Left cardiac atrium (tissue), 4 donors: ENCODE results near the gene ZBTB7B. TPM values are rescaled to one million over a fixed set of nuclear protein-coding genes. Genes with fewer than 3 reads are reported as not detected.
A peak's percentile ranks its signal among the peaks of the same experiment; 100 is the strongest.

Experiments
- ATAC-seq, 2 donors: fragments of 200-7000 bp; cut with Tn5 transposase; one replicate each; pipeline ENCODE4 v1.9.1; 2020; ENCODE audit warnings: mild to moderate bottlenecking in 2 of 2, moderate library complexity in 2 of 2
- DNase-seq: peaks from one replicate; pipeline ENCODE4 v3.0.0-alpha.2; 2020
- intact Hi-C, 2 donors: fragments of 100-400 bp; cut with DNase I; formaldehyde crosslinking; loops; one replicate each; pipeline versions ENCODE4 v1.14.1 to v1.15.1; 2022 to 2023
- total RNA-seq, 2 donors: library from RNA; stranded (reverse); fragmentation: NEBNext Ultra II Directional; extraction: Animal tissue kit (Norgen Biotek cat#: 25700); gene quantifications; one replicate each; pipeline ENCODE4 v1.2.1, GENCODE V29; 2021
- donor health status: DM: no; HTN: yes; CAD: no.
- donor health status: DM: no; HTN: yes; CAD: no; lungs with severe emphysema.
- donor health status: DM: yes; HTN: yes; CAD: no.
- donor health status: Dilated cardiomyopathy.

ZBTB7B gene
- total RNA-seq, 2 donors from 2014 or later, result 49.6 to 52.6 TPM

DNA sequence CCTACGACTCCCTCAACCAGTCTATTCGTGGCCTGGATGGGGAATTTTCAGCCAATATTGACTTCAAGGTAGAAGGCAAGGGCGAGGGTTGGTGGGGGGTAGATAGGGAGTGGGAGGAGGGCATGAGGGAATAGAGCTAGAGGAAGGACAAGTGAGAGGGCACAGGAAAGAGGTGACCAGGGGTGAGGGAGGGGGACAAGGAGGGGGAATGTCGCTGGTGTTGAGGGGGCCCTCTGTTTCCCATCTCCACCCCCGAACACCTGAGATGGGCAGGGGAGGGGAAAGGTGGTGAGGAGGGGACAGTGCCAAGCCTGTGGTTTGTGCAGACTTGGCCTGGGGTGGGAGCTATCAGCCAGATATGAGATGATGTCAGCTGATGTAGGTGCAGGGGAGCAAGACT lies 40.2 kb downstream of the ZBTB7B start:
- DNase-seq (no peak), ATAC-seq (no peak)
- intact Hi-C loops, result no loop called here

- DNase-seq (no peak), ATAC-seq (no peak)
- intact Hi-C loops, result no loop called here
These were observed 40.7 kb downstream of the ZBTB7B start for GRCh38 chr1:155043301-155043702.

GRCh38 chr1:155043793-155044192 lies 41.2 kb downstream of the ZBTB7B start:
- no peak for DNase-seq
- ATAC-seq, result no peak
- intact Hi-C loops, result no loop called here

- DNase-seq (no peak), ATAC-seq (no peak)
- intact Hi-C loops, result no loop called here
These were observed 41.8 kb downstream of the ZBTB7B start for GRCh38 chr1:155044365-155044764.

- intact Hi-C loops, result loop anchor here in 1 of 2 donors (5.0 kb wide), 1 partner anchor 37 kb away; no protein-coding TSS in a partner anchor
- peak; percentile 84 for DNase-seq
- ATAC-seq, result peak; percentile 89 to 91
These were observed 42.4 kb downstream of the ZBTB7B start for GRCh38 chr1:155044812-155045657.

DNA sequence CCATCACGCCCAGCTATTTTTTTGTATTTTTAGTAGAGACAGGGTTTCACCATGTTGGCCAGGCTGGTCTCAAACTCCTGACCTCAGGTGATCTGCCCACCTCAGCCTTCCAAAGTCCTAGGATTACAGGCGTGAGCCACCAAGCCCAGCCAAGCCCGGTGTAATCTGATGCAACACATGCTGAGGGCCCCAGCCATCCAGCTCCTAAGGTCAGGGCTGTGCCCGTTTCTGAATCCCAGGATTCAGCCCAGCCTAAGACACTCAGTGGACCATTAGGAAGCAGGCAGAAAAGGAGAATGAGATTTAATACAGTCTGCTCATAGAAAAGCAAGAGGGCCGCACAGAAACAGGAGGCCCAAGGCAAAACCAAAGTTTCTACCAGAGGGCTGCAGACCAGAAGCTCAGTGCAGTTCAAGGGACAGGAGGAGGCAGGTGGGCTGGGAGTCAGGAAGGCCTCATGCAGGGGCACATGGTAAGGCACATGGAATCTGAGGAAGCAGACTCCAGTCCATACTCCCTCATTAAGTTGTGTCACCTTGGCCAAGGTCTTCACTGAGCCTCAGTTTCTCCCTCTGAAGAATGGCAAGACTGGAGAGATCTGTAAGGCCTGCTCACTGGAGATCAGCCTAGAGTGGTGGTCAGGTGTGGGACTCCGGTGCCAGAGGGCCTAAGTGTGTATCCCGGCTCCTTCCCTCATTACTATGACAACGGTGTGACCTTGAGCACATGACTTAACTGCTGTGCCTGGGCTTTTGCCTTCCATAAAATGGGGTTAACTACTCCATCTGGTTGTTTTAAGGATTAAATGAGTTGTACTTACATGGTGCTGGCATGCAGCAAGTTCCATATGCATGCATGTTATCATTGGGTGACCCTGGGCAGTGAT lies 46.1 kb downstream of the ZBTB7B start:
- no peak for DNase-seq
- intact Hi-C loops, result loop anchor here in 1 of 2 donors (5.0 kb wide), 1 partner anchor 34 kb away; no protein-coding TSS in a partner anchor
- ATAC-seq, result no peak

- DNase-seq (no peak), ATAC-seq (no peak)
- intact Hi-C loops, result loop anchor here in 1 of 2 donors (5.0 kb wide), 1 partner anchor 32 kb away; no protein-coding TSS in a partner anchor
These were observed 47.3 kb downstream of the ZBTB7B start for GRCh38 chr1:155049651-155050559.

GRCh38 chr1:155050560-155051341 lies 48.1 kb downstream of the ZBTB7B start, which contains the start of gene ADAM15:
ADAM15 (plus strand) TSS chr1:155051316; CDS start chr1:155051387, 71 bp downstream.
- ATAC-seq, result peak; percentile 92 to 93
- intact Hi-C loops, result no loop called here
- peak; percentile 88 for DNase-seq

DNA sequence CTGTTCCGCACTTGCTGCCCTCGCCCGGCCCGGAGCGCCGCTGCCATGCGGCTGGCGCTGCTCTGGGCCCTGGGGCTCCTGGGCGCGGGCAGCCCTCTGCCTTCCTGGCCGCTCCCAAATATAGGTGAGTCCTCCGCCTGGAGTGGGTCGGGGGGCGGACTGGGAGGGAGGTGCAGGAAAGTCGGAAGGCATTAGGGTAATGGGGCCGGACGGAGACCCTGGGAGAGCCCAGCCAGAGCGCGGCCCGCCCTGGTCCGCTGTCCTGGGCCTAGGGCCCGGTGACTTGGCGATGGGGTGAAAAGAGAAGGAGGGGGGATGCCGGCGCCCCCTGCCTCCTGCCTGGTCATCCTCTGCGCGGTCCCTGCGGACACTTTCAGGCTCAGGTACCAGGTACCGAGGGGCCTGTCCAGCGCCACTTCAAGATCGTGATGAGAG lies 48.8 kb downstream of the ZBTB7B start:
- DNase-seq (no peak), ATAC-seq (peak; percentile 5 to 6)

GRCh38 chr1:155051777-155052398 lies 49.3 kb downstream of the ZBTB7B start:
- ATAC-seq (peak; percentile 23 to 65), DNase-seq (peak; percentile 84)
- intact Hi-C loops, result no loop called here

More for the DNA sequence above, 48.8 kb downstream of the ZBTB7B start:
- intact Hi-C loops, result no loop called here

GRCh38 chr1:155052439-155053395 lies 50.1 kb downstream of the ZBTB7B start:
- ATAC-seq (peak in 1 of 2 donors; percentile 11), DNase-seq (peak; percentile 76)
- intact Hi-C loops, result no loop called here

DNA sequence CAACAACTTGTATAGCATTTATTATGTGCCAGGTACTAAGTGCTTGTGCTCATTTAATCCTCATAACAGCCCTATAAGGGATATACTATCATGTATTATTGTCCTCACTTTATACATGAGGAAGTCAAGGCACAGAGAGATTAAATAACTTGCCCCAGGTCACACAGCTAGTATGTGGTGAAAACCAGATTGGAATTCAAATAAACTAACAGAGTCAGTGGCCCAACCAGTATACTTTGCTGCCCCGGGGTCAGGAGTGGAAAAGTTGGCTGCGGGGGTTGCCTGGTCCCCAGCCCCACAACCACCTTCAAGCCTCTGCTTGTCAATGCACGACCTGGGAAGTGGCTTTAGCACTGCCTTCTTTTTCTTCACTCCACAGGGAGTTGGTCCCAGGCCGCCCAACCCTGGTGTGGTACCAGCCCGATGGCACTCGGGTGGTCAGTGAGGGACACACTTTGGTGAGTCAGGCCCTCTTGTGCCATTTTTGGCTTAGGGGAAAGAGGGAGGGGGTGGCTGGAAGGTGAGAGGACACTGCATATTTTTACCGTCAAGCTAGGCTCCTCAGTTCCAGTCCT lies 51.0 kb downstream of the ZBTB7B start:
- ATAC-seq (no peak), DNase-seq (no peak)
- intact Hi-C loops, result no loop called here

DNA sequence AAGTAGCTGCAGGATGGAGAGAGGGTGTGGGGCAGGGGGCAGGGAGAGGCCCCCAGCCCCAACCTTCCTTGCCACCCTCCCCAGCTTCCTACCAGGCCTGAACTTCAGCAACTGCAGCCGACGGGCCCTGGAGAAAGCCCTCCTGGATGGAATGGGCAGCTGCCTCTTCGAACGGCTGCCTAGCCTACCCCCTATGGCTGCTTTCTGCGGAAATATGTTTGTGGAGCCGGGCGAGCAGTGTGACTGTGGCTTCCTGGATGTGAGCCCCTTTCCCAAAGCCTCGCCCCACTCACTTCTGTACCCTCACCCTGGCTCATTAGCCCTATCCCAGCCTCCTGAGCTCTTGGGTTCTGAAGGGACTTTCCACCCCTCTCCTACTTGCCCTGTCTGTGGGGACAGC lies 54.5 kb downstream of the ZBTB7B start:
- no peak for DNase-seq
- ATAC-seq, result no peak
- intact Hi-C loops, result no loop called here

- ATAC-seq (no peak), DNase-seq (no peak)
These were observed 55.2 kb downstream of the ZBTB7B start for GRCh38 chr1:155057788-155058211.

DNA sequence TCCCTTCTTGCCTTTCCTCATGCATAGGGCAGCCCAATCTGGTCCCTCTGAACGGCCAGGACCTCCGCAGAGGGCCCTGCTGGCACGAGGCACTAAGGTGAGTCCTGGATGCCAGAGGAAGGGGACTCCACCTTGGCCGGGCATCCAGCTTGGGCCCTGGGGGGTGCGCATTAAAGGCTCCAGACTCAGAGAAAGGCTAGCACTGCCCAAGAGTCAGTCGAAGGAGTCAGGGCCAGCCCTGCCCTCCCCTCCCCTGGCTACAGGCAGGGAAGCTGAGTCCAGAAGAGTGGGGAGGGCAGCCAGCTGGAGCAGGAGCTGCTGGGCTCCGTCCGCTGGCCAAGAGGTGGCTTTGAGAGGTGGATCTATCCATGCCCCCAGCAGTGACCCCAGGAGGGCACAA lies 58.1 kb downstream of the ZBTB7B start:
- DNase-seq (no peak), ATAC-seq (no peak)
- intact Hi-C loops, result loop anchor here in 1 of 2 donors (5.0 kb wide), 2 partner anchors 98 to 148 kb away; partner anchors contain the start of gene PYGO2

More at GRCh38 chr1:155057788-155058211, 55.2 kb downstream of the ZBTB7B start:
- intact Hi-C loops, result no loop called here
